PC-9 (cell line): Measurements from ENCODE around the gene AHI1. TPM values are rescaled to one million over a fixed set of nuclear protein-coding genes. Genes with fewer than 3 reads are reported as not detected.

ENCODE experiments used
- BruUV-seq: library from RNA; stranded (reverse); fragments of 400-500 nt; replicated peaks from 2 replicates; lab custom pipeline; 2021; lab: Mats Ljungman, UMichigan
- CTCF ChIA-PET: fragments of 300-600 bp; sonication (Branson Sonifier 250); formaldehyde crosslinking; loops from one replicate; lab custom pipeline; 2022; ENCODE audit warnings: antibody characterized with exemption; lab: Charles Lee
- POLR2A ChIA-PET: fragments of 300-600 bp; sonication (Branson Sonifier 250); formaldehyde crosslinking; loops from one replicate; lab custom pipeline; 2022; ENCODE audit warnings: antibody characterized with exemption; ENCODE audit not compliant: unreplicated experiment; lab: Charles Lee
- DNase-seq, 2 experiments: peaks; one replicate each; pipeline versions ENCODE4 v3.0.0 to v3.0.0-alpha.2; 2015 to 2022; ENCODE audit warnings: mixed read lengths in 1 of 2
- H2AFZ ChIP-seq: fragments of 200-600 bp; sonication (generic); 2 replicates; pipeline ENCODE4 v1.8.1; 2017; ENCODE audit warnings: antibody characterized with exemption
- H3F3A ChIP-seq: fragments of 200-600 bp; sonication (generic); 2 replicates; pipeline ENCODE4 v1.8.1; 2017; ENCODE audit warnings: antibody characterized with exemption, mild to moderate bottlenecking, low read depth; ENCODE audit not compliant: insufficient read depth
- H3K27ac ChIP-seq: fragments of 200-600 bp; sonication (generic); 2 replicates; pipeline ENCODE4 v1.6.1; 2016; ENCODE audit warnings: mixed run types
- H3K27me3 ChIP-seq: fragments of 200-600 bp; sonication (generic); 2 replicates; pipeline ENCODE4 v1.6.1; 2016; ENCODE audit warnings: low read depth, mixed run types; ENCODE audit not compliant: insufficient read depth
- H3K36me3 ChIP-seq: fragments of 200-600 bp; sonication (generic); 2 replicates; pipeline ENCODE4 v1.6.1; 2016; ENCODE audit warnings: low read depth, mixed run types
- H3K4me1 ChIP-seq: fragments of 200-600 bp; sonication (generic); replicated peaks from 2 replicates; pipeline ENCODE4 v1.6.1; 2016; ENCODE audit warnings: mixed run types; ENCODE audit not compliant: insufficient read depth
- H3K4me2 ChIP-seq: fragments of 200-600 bp; sonication (generic); 2 replicates; pipeline ENCODE4 v1.6.1; 2017; ENCODE audit warnings: mixed run types
- H3K4me3 ChIP-seq: fragments of 200-600 bp; sonication (generic); 2 replicates; pipeline ENCODE4 v1.6.1; 2016; ENCODE audit warnings: mixed run types
- H3K79me2 ChIP-seq: fragments of 200-600 bp; sonication (generic); 2 replicates; pipeline ENCODE4 v1.6.1; 2017; ENCODE audit warnings: low read depth, mixed run types
- H3K9me2 ChIP-seq: fragments of 200-600 bp; sonication (generic); 2 replicates; pipeline ENCODE4 v1.8.1; 2017; ENCODE audit warnings: mild to moderate bottlenecking; ENCODE audit not compliant: insufficient read depth
- H3K9me3 ChIP-seq: fragments of 200-600 bp; sonication (generic); 2 replicates; pipeline ENCODE4 v1.8.1; 2016; ENCODE audit warnings: low read depth; ENCODE audit not compliant: insufficient read depth
- H4K20me1 ChIP-seq: fragments of 200-600 bp; sonication (generic); 2 replicates; pipeline ENCODE4 v1.8.1; 2017; ENCODE audit not compliant: insufficient read depth
- EZH2 ChIP-seq: fragments of 200-600 bp; sonication (generic); IDR thresholded peaks from 2 replicates; pipeline ENCODE4 v1.8.0; 2017; ENCODE audit warnings: antibody characterized with exemption, low read depth
- intact Hi-C: fragments of 100-400 bp; cut with micrococcal nuclease; formaldehyde crosslinking; loops from one replicate; pipeline ENCODE4 v1.10.0; 2022; ENCODE audit not compliant: unreplicated experiment
- total RNA-seq: library from RNA; stranded (reverse); gene quantifications from 2 replicates; pipeline ENCODE4 v1.2.3, GENCODE V29; 2021
- TF ChIP-seq, protein P1 (sequence below): fragments of 200-600 bp; sonication (generic); conservative IDR thresholded peaks from 2 replicates; pipeline ENCODE4 v1.6.1; 2017; ENCODE audit warnings: mixed run types, antibody characterized with exemption, mild to moderate bottlenecking, moderate library complexity

The AHI1 gene
- total RNA-seq, 1 experiment from 2014 or later: 19.9 TPM

DNA sequence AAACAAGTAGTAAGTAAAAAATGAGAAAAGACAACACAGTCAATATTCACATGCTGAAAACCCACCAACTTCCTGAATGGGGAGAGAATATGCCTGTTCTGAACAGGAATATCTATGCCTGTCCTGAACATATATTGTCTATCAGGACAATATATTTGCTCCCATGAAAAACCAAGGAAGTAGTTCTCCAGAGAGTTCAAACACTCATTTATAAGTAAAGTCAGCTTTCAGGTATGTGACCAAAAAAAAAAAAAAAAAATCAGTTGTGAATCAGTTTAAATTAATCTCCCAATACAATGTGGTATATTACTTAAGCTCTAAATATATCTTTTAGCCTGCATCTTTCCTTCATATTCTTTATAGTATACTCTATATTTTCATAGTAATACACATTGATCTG lies 197.0 kb downstream of the AHI1 start:
- Histone ChIP-seq H3K36me3 (no peaks in the 10 kb centered on the region), H3F3A (no peaks in the 10 kb centered on the region), H3K27ac (no peak overlapping the region), H3K4me2 (no peak overlapping the region), H3K9me2 (no peaks in the 10 kb centered on the region), H4K20me1 (no peaks in the 10 kb centered on the region), H2AFZ (no peak overlapping the region), H3K4me1 (no peaks in the 10 kb centered on the region), H3K27me3 (no peaks in the 10 kb centered on the region), H3K9me3 (no peaks in the 10 kb centered on the region), H3K79me2 (no peaks in the 10 kb centered on the region), H3K4me3 (no peak overlapping the region)
- DNase-seq: no peak
- POLR2A ChIA-PET: no interaction called here
- no TSS peak for BruUV-seq
- TF ChIP-seq EZH2: no peak
- TF ChIP-seq, protein P1, sequence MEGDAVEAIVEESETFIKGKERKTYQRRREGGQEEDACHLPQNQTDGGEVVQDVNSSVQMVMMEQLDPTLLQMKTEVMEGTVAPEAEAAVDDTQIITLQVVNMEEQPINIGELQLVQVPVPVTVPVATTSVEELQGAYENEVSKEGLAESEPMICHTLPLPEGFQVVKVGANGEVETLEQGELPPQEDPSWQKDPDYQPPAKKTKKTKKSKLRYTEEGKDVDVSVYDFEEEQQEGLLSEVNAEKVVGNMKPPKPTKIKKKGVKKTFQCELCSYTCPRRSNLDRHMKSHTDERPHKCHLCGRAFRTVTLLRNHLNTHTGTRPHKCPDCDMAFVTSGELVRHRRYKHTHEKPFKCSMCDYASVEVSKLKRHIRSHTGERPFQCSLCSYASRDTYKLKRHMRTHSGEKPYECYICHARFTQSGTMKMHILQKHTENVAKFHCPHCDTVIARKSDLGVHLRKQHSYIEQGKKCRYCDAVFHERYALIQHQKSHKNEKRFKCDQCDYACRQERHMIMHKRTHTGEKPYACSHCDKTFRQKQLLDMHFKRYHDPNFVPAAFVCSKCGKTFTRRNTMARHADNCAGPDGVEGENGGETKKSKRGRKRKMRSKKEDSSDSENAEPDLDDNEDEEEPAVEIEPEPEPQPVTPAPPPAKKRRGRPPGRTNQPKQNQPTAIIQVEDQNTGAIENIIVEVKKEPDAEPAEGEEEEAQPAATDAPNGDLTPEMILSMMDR: no peak
- intact Hi-C loops: no loop called here
- CTCF ChIA-PET: no interaction called here

DNA sequence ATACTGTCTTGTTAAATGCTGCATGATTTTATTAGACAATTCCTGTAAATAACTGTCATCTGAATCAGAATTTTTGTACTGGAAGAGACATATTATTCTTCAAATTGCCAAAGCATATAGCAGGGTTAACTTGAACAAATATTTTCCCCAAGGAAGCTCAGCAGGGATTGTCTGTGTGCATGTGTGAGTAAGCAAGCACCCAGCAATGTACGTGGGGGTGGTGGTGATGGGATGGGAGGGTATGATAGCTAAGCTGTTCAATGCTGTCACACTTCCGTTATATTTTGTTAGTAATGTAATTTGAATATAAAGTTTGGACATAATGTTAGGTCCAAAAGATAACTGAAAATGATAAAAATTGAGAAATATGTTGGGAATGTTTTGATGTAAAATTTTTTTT lies 198.3 kb downstream of the AHI1 start:
- CTCF ChIA-PET: no interaction called here
- Histone ChIP-seq H3K79me2 (no peaks in the 10 kb centered on the region), H3K9me3 (no peaks in the 10 kb centered on the region), H3K4me3 (no peak overlapping the region), H2AFZ (no peak overlapping the region), H3K27me3 (no peaks in the 10 kb centered on the region), H3K4me1 (no peaks in the 10 kb centered on the region), H3K27ac (no peak overlapping the region), H4K20me1 (no peaks in the 10 kb centered on the region), H3K9me2 (no peaks in the 10 kb centered on the region), H3F3A (no peaks in the 10 kb centered on the region; the same call in 1 of the 2 replicates), H3K4me2 (no peak overlapping the region), H3K36me3 (no peaks in the 10 kb centered on the region)
- DNase-seq: no peak
- POLR2A ChIA-PET: no interaction called here
- BruUV-seq: no TSS peak
- intact Hi-C loops: no loop called here
- TF ChIP-seq, protein P1: no peak
- no peak for TF ChIP-seq EZH2

DNA sequence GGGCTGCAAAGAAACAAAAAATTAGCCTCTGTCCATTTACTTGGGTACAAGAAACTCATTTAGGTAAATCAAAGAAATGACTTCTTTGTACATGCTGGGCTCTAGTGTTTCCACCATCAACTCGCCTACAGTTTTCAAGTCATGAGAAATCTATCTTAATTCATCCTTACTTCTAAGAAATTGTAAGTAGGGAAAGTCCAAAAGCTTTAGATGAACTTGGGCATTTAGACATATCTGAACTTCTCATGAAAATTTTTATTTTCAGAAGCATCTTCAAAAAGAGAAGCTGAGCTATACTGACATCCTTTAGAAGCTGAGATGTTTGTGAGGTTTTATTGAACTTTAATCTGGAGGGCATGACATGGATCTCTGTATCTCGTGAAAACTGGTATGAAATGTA lies 199.1 kb downstream of the AHI1 start:
- Histone ChIP-seq H3K4me3 (no peak overlapping the region), H3K36me3 (no peaks in the 10 kb centered on the region), H3K27me3 (no peaks in the 10 kb centered on the region), H2AFZ (no peak overlapping the region), H3F3A (no peaks in the 10 kb centered on the region; the same call in 1 of the 2 replicates), H3K4me1 (no peaks in the 10 kb centered on the region), H3K27ac (no peak overlapping the region), H3K9me3 (no peaks in the 10 kb centered on the region), H3K79me2 (no peaks in the 10 kb centered on the region), H4K20me1 (no peaks in the 10 kb centered on the region), H3K4me2 (no peak overlapping the region), H3K9me2 (no peaks in the 10 kb centered on the region)
- no TSS peak for BruUV-seq
- ChIA-PET CTCF (interaction anchor here (0.7 kb wide), 1 partner anchor 115 kb away, joined by 3 read pairs; no protein-coding TSS in a partner anchor), POLR2A (no interaction called here)
- no peak for DNase-seq
- intact Hi-C loops: no loop called here
- TF ChIP-seq, protein P1: no peak
